ENCODE data around the gene PTPN9.
A peak's percentile ranks its signal among the peaks of the same experiment; 100 is the strongest.

The PTPN9 gene

GRCh38 chr15:75598361-75598760 lies 19.2 kb upstream of the PTPN9 start:
- H2AFZ ChIP-seq (ENCODE audit: low read length): no peak overlapping the region
- H3K79me2 ChIP-seq (ENCODE audit: insufficient read depth, low read length): no peaks in the 10 kb centered on the region
- no peak overlapping the region for H3K4me2 ChIP-seq (ENCODE audit: low read length)
- H3K36me3 ChIP-seq (ENCODE audit: insufficient read depth, low read length): peaks cover 48% of the 10 kb centered on the region
- no peaks in the 10 kb centered on the region for H3F3A ChIP-seq (ENCODE audit: insufficient read depth, low read length)
- no peaks in the 10 kb centered on the region for H3K9me3 ChIP-seq (ENCODE audit: low read length)
- H3K27ac ChIP-seq (ENCODE audit: low read depth, low read length, poor library complexity, severe bottlenecking): no peak overlapping the region
- H3K9ac ChIP-seq (ENCODE audit: low read length): no peak overlapping the region
- no peaks in the 10 kb centered on the region for H4K20me1 ChIP-seq (ENCODE audit: insufficient read depth, low read length)
- H3K9me2 ChIP-seq (ENCODE audit: low read depth, low read length): no peaks in the 10 kb centered on the region
- H3K4me3 ChIP-seq (ENCODE audit: low read depth, low read length, poor library complexity, severe bottlenecking): no peak overlapping the region
- H3K4me1 ChIP-seq (ENCODE audit: insufficient read depth, low read length, severe bottlenecking): no peaks in the 10 kb centered on the region
- no peaks in the 10 kb centered on the region for H3K27me3 ChIP-seq (ENCODE audit: insufficient read depth, low read length)
- TF ChIP-seq EZH2 (IDR thresholded peaks at IDR 0.05; ENCODE audit: borderline replicate concordance, low read length): no peak
- no peak for TF ChIP-seq CTCF (IDR thresholded peaks at IDR 0.05; ENCODE audit: low read length)

GRCh38 chr15:75597667-75598341 lies 18.7 kb upstream of the PTPN9 start:
- TF ChIP-seq EZH2 (IDR thresholded peaks at IDR 0.05; ENCODE audit: borderline replicate concordance, low read length) (no peak), CTCF (IDR thresholded peaks at IDR 0.05; ENCODE audit: low read length) (peak; percentile 62)
- peaks cover 48% of the 10 kb centered on the region for H3K36me3 ChIP-seq (ENCODE audit: insufficient read depth, low read length)

GRCh38 chr15:75596703-75597345 lies 17.7 kb upstream of the PTPN9 start:
- H3K36me3 ChIP-seq (ENCODE audit: insufficient read depth, low read length): peaks cover 48% of the 10 kb centered on the region

More at GRCh38 chr15:75597667-75598341, 18.7 kb upstream of the PTPN9 start:
- H3K9ac ChIP-seq (ENCODE audit: low read length): no peak overlapping the region
- H3K79me2 ChIP-seq (ENCODE audit: insufficient read depth, low read length): no peaks in the 10 kb centered on the region
- no peaks in the 10 kb centered on the region for H3K4me1 ChIP-seq (ENCODE audit: insufficient read depth, low read length, severe bottlenecking)
- H4K20me1 ChIP-seq (ENCODE audit: insufficient read depth, low read length): no peaks in the 10 kb centered on the region
- H2AFZ ChIP-seq (ENCODE audit: low read length): no peak overlapping the region
- H3K4me3 ChIP-seq (ENCODE audit: low read depth, low read length, poor library complexity, severe bottlenecking): no peak overlapping the region
- H3K9me3 ChIP-seq (ENCODE audit: low read length): no peaks in the 10 kb centered on the region
- no peak overlapping the region for H3K4me2 ChIP-seq (ENCODE audit: low read length)
- H3K27ac ChIP-seq (ENCODE audit: low read depth, low read length, poor library complexity, severe bottlenecking): no peak overlapping the region
- H3K9me2 ChIP-seq (ENCODE audit: low read depth, low read length): no peaks in the 10 kb centered on the region
- H3F3A ChIP-seq (ENCODE audit: insufficient read depth, low read length): no peaks in the 10 kb centered on the region
- H3K27me3 ChIP-seq (ENCODE audit: insufficient read depth, low read length): no peaks in the 10 kb centered on the region

More at GRCh38 chr15:75596703-75597345, 17.7 kb upstream of the PTPN9 start:
- Histone ChIP-seq H3K4me2 (ENCODE audit: low read length) (no peak overlapping the region), H2AFZ (ENCODE audit: low read length) (no peak overlapping the region), H3K27ac (ENCODE audit: low read depth, low read length, poor library complexity, severe bottlenecking) (no peak overlapping the region), H3K4me3 (ENCODE audit: low read depth, low read length, poor library complexity, severe bottlenecking) (no peak overlapping the region), H3K27me3 (ENCODE audit: insufficient read depth, low read length) (no peaks in the 10 kb centered on the region), H3K4me1 (ENCODE audit: insufficient read depth, low read length, severe bottlenecking) (no peaks in the 10 kb centered on the region), H4K20me1 (ENCODE audit: insufficient read depth, low read length) (no peaks in the 10 kb centered on the region), H3F3A (ENCODE audit: insufficient read depth, low read length) (no peaks in the 10 kb centered on the region), H3K9ac (ENCODE audit: low read length) (no peak overlapping the region), H3K79me2 (ENCODE audit: insufficient read depth, low read length) (no peaks in the 10 kb centered on the region), H3K9me2 (ENCODE audit: low read depth, low read length) (no peaks in the 10 kb centered on the region), H3K9me3 (ENCODE audit: low read length) (no peaks in the 10 kb centered on the region)
- TF ChIP-seq CTCF (IDR thresholded peaks at IDR 0.05; ENCODE audit: low read length) (no peak), EZH2 (IDR thresholded peaks at IDR 0.05; ENCODE audit: borderline replicate concordance, low read length) (no peak)
